ENCODE results near the gene RPS6KA1.
"Not testable (repeated sequence)": the region's sequence is repeated elsewhere in the genome, so short reads cannot be mapped to it uniquely, and the experiment has no call there.

DNA sequence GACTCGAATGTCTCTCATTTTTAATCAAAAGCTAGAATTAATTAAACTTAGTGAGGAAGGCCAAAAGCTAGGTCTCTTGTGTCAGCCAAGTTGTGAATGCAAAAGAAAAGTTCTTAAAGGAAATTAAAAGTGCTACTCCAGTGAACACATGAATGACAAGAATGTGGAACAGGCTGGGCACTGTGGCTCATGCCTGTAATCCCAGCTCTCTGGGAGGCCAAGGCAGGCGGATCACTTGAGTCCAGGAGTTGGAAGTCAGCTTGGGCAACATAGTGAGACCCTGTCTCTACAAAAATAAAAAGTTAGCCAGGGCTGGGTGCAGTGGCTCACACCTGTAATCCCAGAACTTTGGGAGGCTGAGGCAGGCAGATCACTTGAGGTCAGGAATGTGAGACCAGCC, 18.9 kb upstream of the RPS6KA1 start:
- TF ChIP-seq, protein P1, sequence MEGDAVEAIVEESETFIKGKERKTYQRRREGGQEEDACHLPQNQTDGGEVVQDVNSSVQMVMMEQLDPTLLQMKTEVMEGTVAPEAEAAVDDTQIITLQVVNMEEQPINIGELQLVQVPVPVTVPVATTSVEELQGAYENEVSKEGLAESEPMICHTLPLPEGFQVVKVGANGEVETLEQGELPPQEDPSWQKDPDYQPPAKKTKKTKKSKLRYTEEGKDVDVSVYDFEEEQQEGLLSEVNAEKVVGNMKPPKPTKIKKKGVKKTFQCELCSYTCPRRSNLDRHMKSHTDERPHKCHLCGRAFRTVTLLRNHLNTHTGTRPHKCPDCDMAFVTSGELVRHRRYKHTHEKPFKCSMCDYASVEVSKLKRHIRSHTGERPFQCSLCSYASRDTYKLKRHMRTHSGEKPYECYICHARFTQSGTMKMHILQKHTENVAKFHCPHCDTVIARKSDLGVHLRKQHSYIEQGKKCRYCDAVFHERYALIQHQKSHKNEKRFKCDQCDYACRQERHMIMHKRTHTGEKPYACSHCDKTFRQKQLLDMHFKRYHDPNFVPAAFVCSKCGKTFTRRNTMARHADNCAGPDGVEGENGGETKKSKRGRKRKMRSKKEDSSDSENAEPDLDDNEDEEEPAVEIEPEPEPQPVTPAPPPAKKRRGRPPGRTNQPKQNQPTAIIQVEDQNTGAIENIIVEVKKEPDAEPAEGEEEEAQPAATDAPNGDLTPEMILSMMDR (conservative IDR thresholded peaks at IDR 0.05 in 1 of 2, IDR thresholded peaks at IDR 0.05 in 1 of 2; ENCODE audit: low read depth in 1 of 2, low read length in 2 of 2): not testable (repeated sequence)
- not testable (repeated sequence) for TF ChIP-seq EZH2 (IDR thresholded peaks at IDR 0.05; ENCODE audit: low read length, missing control alignments)
